GM21786 (cell line): ENCODE results near the gene PPP1R14C.

Source experiments
- ATAC-seq: cut with Tn5 transposase; IDR thresholded peaks from one replicate; pipeline ENCODE4 v1.9.1; 2021; ENCODE audit not compliant: unreplicated experiment

The PPP1R14C gene

DNA sequence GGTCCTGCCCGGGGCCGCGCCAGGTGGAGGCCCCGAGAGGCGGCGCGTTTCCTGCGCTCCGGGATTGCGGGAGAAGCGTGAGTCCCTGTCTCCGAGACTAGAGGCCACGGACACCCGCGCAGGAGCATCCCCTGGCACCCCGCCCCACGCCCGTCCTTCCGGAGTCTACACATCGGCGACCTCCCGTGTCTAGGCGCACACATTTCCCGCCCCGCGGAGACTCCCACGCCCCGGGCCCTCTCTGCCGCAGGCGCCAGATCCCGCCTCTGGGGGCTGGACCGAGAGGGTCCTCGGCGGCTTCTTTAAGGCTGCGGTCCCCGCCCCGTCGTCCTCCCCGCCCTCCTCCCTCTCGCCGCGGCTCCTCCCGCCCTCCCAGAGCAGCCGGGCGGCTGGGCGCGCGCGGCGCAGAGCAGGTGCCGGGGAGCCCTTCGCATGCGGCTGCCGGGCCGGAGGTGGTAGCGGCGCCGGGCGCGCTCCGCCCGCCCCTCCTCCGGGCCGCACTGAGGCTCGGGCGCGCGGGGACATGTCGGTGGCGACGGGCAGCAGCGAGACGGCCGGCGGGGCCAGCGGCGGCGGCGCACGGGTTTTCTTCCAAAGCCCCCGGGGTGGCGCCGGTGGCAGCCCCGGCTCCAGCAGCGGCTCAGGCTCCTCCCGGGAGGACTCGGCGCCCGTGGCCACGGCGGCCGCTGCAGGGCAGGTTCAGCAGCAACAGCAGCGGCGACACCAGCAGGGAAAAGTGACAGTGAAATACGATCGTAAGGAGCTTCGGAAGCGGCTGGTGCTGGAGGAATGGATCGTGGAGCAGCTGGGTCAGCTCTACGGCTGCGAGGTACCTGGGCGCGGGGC, at the start of gene PPP1R14C:
PPP1R14C (plus strand) TSS at position 375 of the 846 bp plus-strand sequence; CDS start at position 524, 149 bp downstream.
- ATAC-seq, result no peak

GRCh38 chr6:150093397-150093796, 49.4 kb upstream of the PPP1R14C start:
- ATAC-seq, result no peak

DNA sequence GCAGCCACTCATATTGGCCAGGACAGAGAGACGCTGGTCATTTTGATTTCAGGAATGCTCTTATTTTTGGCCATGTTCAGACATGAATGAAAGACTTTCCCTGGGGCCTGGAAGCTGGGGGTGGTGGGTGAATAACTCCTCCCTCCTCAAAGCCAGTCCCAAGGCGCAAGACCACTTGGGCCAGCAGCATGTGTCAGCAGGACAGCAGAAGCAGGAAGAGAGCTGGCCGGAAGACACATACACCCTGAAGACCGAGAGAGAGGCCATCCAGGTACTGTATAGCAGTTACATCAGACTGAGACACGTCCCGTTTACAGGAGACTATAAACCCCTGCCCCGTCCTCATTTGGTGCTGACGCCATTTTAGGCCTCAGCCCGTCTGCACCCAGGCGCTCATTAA, 44.7 kb upstream of the PPP1R14C start:
- no peak for ATAC-seq

DNA sequence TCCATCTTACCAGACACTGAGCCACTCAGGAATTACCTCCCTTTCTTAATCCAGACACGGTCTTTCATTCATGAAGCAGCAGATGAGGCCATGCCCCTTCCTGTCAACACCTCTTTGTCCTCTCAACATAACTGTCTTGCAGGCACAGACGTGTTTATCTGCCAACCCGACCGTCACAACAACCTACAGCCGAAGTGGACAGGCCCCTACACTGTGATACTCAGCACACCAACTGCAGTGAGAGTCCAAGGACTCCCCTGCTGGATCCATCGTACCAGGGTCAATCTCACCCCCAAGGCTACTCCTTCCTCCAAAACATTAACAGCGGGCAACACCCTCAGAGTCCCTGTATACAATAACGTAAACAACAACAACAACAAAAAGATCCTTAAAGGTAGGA, 43.3 kb upstream of the PPP1R14C start:
- ATAC-seq, result no peak

GRCh38 chr6:150099953-150100352, 42.9 kb upstream of the PPP1R14C start:
- ATAC-seq, result no peak

- ATAC-seq, result no peak
These were observed 42.1 kb upstream of the PPP1R14C start for GRCh38 chr6:150100745-150101144.

- ATAC-seq, result no peak
These were observed 40.0 kb upstream of the PPP1R14C start for GRCh38 chr6:150102750-150103270.

GRCh38 chr6:150112233-150112632, 30.6 kb upstream of the PPP1R14C start:
- no peak for ATAC-seq

DNA sequence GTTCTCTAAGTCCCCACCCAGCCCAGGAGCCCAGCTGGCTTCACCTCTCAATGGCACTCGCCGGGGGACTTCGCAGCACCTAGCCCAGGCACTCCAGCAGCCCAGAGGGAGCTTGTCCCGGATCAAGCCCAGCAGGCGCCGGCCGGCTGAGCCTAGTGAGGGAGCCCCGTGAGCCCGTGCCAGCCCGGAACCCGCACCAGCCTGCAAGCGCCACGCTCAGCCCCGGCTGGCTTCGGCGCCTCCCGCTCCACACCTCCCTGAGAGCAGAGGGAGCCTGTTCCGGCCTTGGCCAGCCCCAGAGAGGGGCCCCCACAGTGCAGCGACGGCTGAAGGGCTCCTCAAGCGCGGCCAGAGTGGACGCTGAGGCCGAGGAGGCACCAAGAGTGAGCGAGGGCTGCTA, 27.1 kb upstream of the PPP1R14C start:
- no peak for ATAC-seq

DNA sequence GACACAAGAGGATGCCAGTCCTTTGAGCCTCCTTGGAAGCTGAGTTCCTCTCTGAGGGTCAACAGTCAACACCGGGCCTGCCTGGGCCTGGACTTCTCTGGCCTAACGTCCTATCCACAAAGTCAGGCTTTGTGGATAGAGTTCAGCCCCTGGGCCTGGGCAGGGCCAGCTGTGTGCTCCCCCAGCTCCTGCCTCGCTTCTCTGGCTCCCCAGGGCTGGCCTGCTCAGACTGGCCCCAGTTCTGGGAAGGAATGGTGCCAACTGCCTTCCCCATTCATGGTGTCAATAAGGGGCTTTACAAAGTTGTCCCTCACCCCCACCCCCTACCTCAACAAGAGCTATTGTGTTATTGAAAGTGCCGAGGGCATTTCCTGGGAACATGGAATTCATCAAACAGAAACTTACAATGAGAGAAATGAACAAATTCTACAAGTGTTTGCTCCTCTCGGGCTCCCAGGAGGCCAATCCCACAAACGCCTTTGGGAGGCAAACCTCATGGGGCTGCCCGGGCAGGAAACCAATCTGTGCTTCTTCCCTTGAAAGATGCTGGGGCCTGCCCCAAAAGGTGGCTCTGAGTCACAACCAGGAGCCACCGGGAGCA, 26.5 kb upstream of the PPP1R14C start:
- no peak for ATAC-seq

DNA sequence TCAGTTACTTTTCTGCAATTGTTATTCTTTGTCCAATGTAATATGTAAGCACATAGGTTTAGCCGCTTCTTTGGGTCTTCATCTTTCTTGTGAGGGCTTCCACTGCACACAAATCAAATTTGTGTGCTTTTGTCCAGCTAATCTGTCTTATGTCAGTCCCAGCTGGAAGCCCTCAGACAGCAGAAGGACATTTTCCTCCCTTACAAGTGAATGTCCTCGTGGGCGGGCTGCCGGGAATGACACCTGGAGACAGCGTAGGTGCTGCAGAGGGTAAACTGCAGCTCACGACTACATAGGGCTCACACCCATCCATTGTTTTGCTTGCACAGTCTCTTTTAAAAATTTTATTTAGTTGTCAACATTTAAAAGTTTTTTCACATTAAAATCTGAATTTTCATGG, 24.6 kb upstream of the PPP1R14C start:
- no peak for ATAC-seq

GRCh38 chr6:150118627-150119026, 24.2 kb upstream of the PPP1R14C start:
- no peak for ATAC-seq

- no peak for ATAC-seq
These were observed 23.7 kb upstream of the PPP1R14C start for GRCh38 chr6:150119173-150119572.

DNA sequence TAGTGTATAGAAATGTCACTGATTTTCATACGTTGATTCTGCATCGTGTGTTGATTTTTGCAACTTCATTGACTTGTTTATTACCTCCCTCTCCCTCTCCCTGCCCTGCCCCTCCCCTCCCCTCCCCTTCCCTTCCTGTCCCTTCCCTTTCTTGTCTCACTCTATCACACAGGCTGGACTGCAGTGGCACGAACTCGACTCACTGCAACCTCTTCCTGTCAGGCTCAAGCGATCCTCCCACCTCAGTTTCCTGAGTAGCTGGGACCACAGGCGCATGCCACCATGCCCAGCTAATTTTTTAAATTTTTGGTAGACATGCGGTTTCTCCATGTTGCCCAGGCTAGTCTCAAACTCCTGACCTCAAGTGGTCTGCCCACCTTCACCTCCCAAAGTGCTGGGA, 19.2 kb upstream of the PPP1R14C start:
- ATAC-seq, result no peak

- ATAC-seq, result no peak
These were observed 18.6 kb upstream of the PPP1R14C start for GRCh38 chr6:150124235-150124634.

DNA sequence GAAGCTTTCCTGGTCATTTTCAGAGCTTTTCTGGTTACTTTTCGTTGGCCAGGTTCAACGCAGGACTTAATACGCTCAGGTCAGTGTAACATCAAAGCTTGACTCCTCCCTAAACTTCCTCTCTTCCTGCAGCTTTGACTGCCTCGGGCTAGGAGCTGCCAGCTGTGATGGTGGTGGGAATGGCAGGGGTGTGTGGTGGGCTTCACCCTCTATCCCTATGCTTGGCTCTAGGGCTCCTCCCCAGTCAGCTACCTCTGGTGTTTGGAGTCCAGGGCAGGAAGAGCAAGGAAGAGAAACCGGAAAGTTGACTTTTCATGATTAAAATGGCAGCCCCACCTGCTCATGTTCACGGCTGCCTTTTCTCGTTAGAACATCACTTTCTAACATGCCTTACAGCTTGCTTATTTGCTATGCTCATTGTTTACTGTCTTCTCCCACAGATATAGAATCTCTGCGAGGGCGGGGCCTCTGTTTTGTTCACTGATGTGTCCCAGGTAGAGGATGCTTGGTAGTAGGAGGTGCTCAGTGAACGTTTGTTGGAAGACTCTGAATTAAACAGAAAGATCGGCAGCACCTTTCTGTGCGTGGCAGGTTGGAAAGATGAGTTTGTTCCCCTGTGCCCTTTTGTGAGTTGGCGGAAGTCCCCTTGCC, 16.1 kb upstream of the PPP1R14C start:
- no peak for ATAC-seq

DNA sequence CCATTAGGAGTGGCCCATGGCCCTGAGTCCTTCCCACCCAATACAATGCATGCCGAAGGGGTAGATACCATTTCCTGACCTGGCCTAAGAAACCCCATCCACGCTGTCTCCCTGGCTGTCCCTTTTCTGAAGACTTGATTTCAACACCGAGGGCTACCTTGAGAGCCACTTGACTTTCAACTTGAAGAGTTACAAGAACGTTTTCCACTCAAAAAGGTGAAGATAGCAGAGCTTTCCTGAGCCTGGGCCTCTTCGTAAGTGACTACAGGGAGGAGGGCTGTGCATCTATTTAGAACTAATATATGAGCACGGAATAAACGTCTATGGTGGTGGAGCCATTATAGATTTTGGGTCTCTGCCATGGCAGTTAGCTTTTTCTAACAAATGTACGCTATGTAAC, 14.4 kb upstream of the PPP1R14C start:
- no peak for ATAC-seq

- no peak for ATAC-seq
These were observed 13.0 kb upstream of the PPP1R14C start for GRCh38 chr6:150129616-150130505.

DNA sequence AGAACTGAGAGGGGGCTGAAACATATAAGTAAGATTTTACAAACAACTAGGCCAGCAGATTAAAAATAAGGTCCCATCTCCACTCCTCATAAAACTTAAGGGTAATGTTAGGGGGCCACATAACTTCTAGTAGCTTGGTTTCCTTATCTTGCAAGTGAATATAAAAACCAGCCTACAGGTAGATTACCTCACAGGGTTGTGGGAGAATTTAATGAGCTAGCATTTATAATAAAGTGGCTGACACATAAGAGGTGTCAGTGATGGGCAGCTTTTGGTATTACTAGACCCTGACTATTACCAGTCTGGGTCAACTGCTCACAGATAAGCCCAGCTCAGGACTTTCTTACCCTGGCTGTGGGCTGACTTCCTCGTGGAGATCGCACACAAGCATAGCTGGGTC, 9.2 kb upstream of the PPP1R14C start:
- no peak for ATAC-seq

DNA sequence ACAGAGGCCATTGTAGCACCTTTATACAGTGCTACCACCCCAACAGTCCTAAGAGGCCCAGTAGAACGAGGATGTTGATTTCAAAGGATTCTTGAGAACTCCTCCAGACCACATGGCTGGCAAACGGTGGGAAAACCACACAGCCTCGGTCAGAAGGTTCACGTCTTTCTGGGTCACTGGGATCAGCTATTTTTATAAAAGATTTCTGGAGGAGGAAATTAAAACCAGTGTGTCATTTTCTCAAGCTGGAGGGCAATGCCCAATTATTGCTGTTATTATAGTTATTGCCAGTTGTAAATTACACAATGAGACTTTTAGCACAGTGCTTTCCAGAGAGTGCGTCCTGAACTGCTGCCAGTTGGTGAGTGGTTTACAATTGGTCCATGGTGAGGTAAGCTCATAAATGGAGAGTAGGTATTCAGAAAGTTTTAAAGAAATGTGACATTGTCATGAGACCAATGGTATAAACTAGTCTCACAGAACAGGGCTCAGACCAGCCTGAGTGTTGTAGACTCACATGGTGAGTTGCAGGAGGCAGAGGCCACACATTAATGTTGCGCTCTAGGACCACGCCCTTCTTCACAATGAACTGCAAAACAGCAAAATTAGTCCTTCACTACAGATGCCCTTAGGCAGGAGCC, 8.4 kb upstream of the PPP1R14C start:
- ATAC-seq, result no peak
